Measurements from ENCODE around the gene PARP14.

- TF ChIP-seq POLR2A (IDR thresholded peaks at IDR 0.05; ENCODE audit: low read depth, low read length) = no peak
- TF ChIP-seq POLR2AphosphoS5 (IDR thresholded peaks at IDR 0.05; ENCODE audit: low read depth, low read length) = no peak
- no peak for TF ChIP-seq TAF1 (IDR thresholded peaks at IDR 0.05; ENCODE audit: borderline replicate concordance, low read depth, low read length)
Observed at GRCh38 chr3:122635789-122636188, 44.9 kb upstream of the PARP14 start.

Data from GM12892 (cell line).